GM21529 (cell line): ENCODE results near the gene NGB.
"Not testable (repeated sequence)": the region's sequence is repeated elsewhere in the genome, so short reads cannot be mapped to it uniquely, and the experiment has no call there.

Experiments used
- ATAC-seq: cut with Tn5 transposase; IDR thresholded peaks from one replicate; pipeline ENCODE4 v1.9.1; 2021; ENCODE audit not compliant: unreplicated experiment

Gene NGB

GRCh38 chr14:77296906-77297305 lies 25.9 kb upstream of the NGB start:
- no peak for ATAC-seq

GRCh38 chr14:77296155-77296554 lies 25.1 kb upstream of the NGB start:
- ATAC-seq = no peak

- ATAC-seq = no peak
These were observed 19.7 kb upstream of the NGB start for GRCh38 chr14:77290705-77291104.

- ATAC-seq = no peak
These were observed 15.6 kb upstream of the NGB start for GRCh38 chr14:77286576-77286975.

- no peak for ATAC-seq
These were observed 13.5 kb upstream of the NGB start for GRCh38 chr14:77284466-77284865.

- no peak for ATAC-seq
These were observed 13.1 kb upstream of the NGB start for GRCh38 chr14:77284066-77284465.

- no peak for ATAC-seq
These were observed 10.9 kb upstream of the NGB start for GRCh38 chr14:77281852-77282410.

GRCh38 chr14:77280921-77281320 lies 9.9 kb upstream of the NGB start:
- ATAC-seq = not testable (repeated sequence)

GRCh38 chr14:77279719-77280118 lies 8.7 kb upstream of the NGB start:
- ATAC-seq = no peak

GRCh38 chr14:77278461-77279230 lies 7.6 kb upstream of the NGB start:
- ATAC-seq = no peak

GRCh38 chr14:77276959-77277358 lies 6.0 kb upstream of the NGB start:
- ATAC-seq = no peak

- no peak for ATAC-seq
These were observed 5.4 kb upstream of the NGB start for GRCh38 chr14:77276295-77276935.

- ATAC-seq = no peak
These were observed 4.6 kb upstream of the NGB start for GRCh38 chr14:77275601-77276017.

GRCh38 chr14:77275041-77275580 lies 4.1 kb upstream of the NGB start:
- ATAC-seq = no peak

- ATAC-seq = no peak
These were observed 2.8 kb upstream of the NGB start for GRCh38 chr14:77273796-77274195.

- ATAC-seq = no peak
These were observed 1.3 kb upstream of the NGB start for GRCh38 chr14:77272261-77272660.

GRCh38 chr14:77270361-77271112 lies 469 bp downstream of the NGB start:
- no peak for ATAC-seq

- ATAC-seq = no peak
These were observed 1.9 kb downstream of the NGB start for GRCh38 chr14:77268989-77269600.

- ATAC-seq = no peak
These were observed 2.9 kb downstream of the NGB start for GRCh38 chr14:77267937-77268699.

- ATAC-seq = no peak
These were observed 4.7 kb downstream of the NGB start for GRCh38 chr14:77266336-77266735.
